GM12891 (cell line): ENCODE data around the gene MRPS25.

Experiments
- PAX5 ChIP-seq: IDR thresholded peaks from 2 replicates; pipeline ENCODE4 v1.6.1; 2011; ENCODE audit warnings: low read length, moderate library complexity, mild to moderate bottlenecking; ENCODE audit not compliant: insufficient read depth, severe bottlenecking
- POLR2A ChIP-seq: IDR thresholded peaks from 2 replicates; pipeline ENCODE4 v1.6.1; 2011; ENCODE audit warnings: low read depth, low read length, control low read depth
- POLR2AphosphoS5 ChIP-seq: IDR thresholded peaks from 2 replicates; pipeline ENCODE4 v1.6.1; 2011; ENCODE audit warnings: low read depth, low read length, control low read depth
- SPI1 ChIP-seq: IDR thresholded peaks from 2 replicates; pipeline ENCODE4 v1.6.1; 2011; ENCODE audit warnings: low read depth, low read length, control low read depth
- TAF1 ChIP-seq: IDR thresholded peaks from 2 replicates; pipeline ENCODE4 v1.6.1; 2011; ENCODE audit warnings: low read depth, low read length, control low read depth

DNA sequence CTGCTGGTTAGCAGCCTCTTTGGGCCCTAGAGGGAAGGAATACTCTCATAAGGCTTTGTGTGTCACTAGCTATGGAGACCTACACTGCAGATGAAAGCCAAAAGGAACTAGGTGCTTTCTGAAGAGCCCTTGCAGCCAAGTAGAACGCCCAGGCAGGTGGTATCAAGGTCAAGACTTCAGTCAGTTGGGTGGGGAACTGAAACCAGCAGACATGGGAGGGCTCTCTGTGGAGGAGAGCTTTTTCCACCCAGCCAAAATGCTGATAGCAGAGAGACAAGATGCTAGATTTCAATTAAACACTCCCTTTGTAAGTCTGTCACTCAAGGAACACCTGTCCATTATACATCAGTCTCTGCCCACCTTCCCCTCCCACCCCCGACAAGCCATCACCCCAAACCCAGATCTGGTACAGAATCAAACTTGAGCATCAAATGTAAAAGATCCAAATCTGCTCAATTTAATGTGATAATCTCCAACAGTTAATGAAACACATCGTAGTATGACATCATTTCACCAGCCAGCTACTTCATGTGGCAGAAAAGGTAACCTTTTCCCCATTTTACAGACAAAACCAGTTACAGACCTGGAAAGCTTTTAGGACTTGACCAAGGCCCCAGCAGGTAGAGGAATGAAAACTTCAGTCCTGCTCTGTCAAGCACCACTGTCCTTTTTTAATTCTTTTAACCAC lies 14.6 kb downstream of the MRPS25 start:
- TF ChIP-seq POLR2A = no peak
- no peak for TF ChIP-seq POLR2AphosphoS5
- TF ChIP-seq SPI1 = peak; percentile 100
- TF ChIP-seq TAF1 = no peak
- peak; percentile 30 for TF ChIP-seq PAX5
